ENCODE measurements around the gene SLC4A2.

The SLC4A2 gene

DNA sequence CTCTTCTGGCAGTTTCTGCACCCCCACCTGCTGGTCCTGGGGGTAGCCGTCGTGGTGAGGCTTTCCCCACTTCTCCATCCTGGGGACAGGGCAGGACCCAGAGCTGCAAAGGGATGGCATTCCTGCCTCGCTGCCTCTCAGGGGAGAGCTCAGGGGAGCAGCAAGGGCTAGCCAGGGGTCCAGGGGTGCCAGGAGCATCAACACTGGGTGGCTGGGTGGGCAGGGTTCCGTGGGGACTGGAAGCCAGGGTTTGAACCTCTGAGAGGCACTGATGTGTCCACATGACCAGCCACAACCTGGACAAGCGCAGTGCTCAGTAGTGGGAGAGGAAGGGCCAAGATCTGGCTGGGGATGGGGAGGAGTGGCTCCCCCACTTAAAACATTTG is 25.5 kb upstream of the SLC4A2 start:
- no peak for DNase-seq (ENCODE audit: insufficient read length, low spot score)
- no peak for FAIRE-seq
- TF ChIP-seq, protein P1, sequence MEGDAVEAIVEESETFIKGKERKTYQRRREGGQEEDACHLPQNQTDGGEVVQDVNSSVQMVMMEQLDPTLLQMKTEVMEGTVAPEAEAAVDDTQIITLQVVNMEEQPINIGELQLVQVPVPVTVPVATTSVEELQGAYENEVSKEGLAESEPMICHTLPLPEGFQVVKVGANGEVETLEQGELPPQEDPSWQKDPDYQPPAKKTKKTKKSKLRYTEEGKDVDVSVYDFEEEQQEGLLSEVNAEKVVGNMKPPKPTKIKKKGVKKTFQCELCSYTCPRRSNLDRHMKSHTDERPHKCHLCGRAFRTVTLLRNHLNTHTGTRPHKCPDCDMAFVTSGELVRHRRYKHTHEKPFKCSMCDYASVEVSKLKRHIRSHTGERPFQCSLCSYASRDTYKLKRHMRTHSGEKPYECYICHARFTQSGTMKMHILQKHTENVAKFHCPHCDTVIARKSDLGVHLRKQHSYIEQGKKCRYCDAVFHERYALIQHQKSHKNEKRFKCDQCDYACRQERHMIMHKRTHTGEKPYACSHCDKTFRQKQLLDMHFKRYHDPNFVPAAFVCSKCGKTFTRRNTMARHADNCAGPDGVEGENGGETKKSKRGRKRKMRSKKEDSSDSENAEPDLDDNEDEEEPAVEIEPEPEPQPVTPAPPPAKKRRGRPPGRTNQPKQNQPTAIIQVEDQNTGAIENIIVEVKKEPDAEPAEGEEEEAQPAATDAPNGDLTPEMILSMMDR (IDR thresholded peaks at IDR 0.05; ENCODE audit: insufficient read depth, missing control alignments) = no peak

DNA sequence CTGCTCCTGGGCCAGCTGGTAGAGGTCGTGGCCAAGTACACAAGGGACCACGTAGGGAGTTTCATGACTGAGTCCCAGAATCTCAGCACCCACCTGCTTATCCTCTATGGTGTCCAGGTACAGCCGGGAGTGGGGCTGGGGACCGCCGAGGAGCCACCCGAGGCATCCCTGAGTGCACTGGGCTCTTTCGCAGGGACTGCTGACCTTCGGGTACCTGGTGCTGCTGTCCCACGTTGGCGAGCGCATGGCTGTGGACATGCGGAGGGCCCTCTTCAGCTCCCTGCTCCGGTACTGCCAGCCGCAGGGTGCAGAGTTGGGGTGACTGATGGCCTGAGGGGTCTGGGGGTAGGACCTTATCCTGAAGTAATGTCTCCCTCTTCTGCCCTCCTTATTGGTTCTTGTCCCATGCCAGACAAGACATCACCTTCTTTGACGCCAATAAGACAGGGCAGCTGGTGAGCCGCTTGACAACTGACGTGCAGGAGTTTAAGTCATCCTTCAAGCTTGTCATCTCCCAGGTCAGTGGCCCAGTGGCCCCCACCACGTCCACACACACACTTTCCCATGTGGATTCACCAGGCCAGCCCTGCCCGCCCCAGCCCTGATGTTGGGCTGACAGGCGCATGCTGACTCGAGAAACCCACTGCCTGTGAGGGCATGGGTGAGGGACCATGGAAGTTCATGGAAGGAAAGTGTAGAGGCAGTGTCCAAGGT is 24.9 kb upstream of the SLC4A2 start:
- DNase-seq (ENCODE audit: insufficient read length, low spot score) (no peak), FAIRE-seq (no peak)
- TF ChIP-seq, protein P1 (IDR thresholded peaks at IDR 0.05; ENCODE audit: insufficient read depth, missing control alignments) = no peak

DNA sequence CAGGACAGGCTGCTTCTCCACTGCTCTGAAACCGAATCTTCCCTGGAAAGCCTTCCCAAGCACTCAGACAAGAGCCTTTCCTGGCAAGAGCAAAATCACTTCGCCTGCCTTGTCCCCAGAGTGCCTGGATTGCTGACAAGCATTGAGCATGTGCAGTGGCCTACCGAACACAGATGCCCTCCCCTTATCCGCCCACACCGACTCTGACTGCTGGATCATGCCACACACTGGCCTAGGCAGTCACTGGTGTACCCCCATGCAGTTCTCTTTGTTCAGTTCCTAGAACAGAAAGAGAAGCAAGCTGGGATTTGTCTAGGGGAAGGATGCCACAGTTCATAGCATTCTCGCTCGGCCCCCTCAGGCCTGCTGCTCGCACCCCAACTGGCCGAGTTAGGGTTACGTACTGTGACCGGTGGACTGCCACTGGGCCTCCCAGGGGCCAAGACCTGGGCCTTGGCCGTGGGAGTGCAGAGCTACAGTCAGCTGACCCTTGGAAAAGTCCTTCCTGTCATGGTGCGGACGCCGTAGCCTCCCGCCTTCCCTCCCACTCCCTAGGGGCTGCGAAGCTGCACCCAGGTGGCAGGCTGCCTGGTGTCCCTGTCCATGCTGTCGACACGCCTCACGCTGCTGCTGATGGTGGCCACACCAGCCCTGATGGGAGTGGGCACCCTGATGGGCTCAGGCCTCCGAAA is 24.2 kb upstream of the SLC4A2 start:
- TF ChIP-seq, protein P1 (IDR thresholded peaks at IDR 0.05; ENCODE audit: insufficient read depth, missing control alignments) = no peak
- FAIRE-seq (no peak), DNase-seq (ENCODE audit: insufficient read length, low spot score) (no peak)

DNA sequence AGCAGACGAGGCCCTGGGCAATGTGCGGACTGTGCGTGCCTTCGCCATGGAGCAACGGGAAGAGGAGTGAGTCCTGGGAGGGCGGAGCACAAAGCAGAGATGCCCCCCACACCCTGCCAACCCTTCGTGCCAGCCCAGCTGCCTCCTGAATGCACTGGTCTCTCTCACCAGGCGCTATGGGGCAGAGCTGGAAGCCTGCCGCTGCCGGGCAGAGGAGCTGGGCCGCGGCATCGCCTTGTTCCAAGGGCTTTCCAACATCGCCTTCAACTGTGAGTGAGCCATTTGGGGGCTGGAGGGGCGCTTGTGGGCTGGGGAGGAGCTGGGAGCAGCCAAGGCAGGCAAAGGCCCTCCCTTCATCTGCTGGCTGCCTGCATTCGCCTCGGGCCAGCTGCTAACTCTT is 23.5 kb upstream of the SLC4A2 start:
- FAIRE-seq = no peak
- TF ChIP-seq, protein P1 (IDR thresholded peaks at IDR 0.05; ENCODE audit: insufficient read depth, missing control alignments) = no peak
- no peak for DNase-seq (ENCODE audit: insufficient read length, low spot score)

DNA sequence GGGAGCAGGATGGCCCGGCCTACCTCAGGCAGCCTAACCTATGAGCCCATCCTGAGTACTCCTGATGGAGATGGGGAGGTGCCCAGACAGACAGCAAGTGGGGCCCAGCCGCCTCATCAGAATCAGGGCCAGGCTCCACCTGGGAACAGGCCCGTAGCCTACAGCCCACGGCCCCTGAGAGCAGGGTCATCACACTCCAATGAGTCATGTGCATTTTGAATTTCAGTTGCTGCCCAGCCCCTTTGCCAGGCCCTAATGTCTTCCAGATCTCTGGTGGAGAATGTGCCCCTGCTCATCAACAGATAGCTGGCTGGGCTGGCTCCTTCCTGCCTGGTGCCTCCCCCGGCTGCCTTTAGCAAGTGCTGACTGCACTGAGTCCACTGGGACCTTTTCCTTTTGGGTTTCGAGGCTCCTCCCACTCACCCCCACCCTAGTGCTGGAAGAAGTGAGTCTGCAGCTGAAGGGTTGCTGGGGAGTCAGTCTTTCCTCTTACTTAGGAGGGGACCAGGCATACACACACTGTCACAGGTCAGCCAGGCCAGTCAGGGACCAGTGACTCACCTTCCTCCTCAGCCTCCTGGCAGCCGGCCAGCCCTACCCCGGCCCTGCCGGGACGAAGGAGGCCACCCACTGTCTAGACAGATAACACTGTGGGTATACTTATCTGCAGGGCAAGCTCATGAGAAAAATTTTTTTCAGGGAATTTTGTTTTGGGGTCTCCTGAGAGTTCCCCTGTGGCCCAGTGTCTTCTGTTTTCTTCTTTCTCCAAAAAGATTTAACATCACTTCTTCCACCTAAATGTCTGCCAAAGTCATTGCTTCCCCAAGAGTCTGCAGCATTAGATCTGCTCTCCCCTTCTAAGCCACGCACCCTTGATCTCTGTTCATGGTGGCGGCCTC is 20.2 kb upstream of the SLC4A2 start:
- TF ChIP-seq, protein P1 (IDR thresholded peaks at IDR 0.05; ENCODE audit: insufficient read depth, missing control alignments) = no peak
- no peak for DNase-seq (ENCODE audit: insufficient read length, low spot score)

DNA sequence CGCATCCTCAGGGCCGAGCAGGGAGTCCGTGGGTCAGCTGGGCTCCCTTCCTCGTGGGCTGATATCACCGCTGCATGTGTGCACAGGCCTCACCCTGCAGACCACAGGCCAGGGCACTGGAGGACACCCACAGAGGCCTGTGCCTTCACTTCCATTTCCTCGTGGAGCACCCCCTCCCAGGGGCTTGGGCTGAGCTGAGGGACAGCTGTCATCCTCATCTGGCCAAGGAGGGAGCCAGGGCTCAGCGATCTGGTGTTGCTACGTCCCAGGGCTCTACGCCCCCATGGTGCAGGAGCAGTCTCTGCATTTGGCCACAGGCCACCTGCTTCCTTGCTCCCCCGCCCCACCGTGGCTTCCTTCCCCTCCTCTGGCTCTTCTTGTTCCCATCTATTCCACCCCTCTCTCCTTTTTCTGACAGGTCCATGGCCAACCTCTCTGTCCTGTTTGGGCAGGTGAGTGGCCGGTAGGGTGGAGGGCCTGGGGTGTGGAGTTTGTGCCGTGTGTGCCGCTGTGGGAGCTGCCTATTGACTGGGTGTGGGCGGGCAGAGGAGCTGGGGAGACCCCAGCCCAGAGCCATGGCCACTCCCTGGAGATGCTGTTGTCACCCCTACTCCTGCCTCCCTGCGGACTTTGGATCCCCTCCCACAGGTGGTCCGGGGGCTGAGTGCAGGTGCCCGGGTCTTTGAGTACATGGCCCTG is 19.4 kb upstream of the SLC4A2 start:
- FAIRE-seq (no peak), DNase-seq (ENCODE audit: insufficient read length, low spot score) (no peak)
- TF ChIP-seq, protein P1 (IDR thresholded peaks at IDR 0.05; ENCODE audit: insufficient read depth, missing control alignments) = no peak

More for the DNA sequence above, 20.2 kb upstream of the SLC4A2 start:
- no peak for FAIRE-seq

Data from D721Med (cell line).